IMR-90 (cell line): ENCODE measurements around the gene PRSS21. TPM values are rescaled to one million over a fixed set of nuclear protein-coding genes. Genes with fewer than 3 reads are reported as not detected.

Experiments used
- ATAC-seq: fragments of 200-7000 bp; cut with Tn5 transposase; 2 replicates; pipeline ENCODE4 v1.9.1; 2020; ENCODE audit warnings: low read depth, mild to moderate bottlenecking, moderate library complexity
- BruUV-seq: library from RNA; stranded (reverse); fragments of 400-500 nt; replicated peaks from 2 replicates; lab custom pipeline; 2021; lab: Mats Ljungman, UMichigan
- CTCF ChIA-PET: fragments of 300-600 bp; formaldehyde crosslinking; extraction: SDS; loops from one replicate; lab custom pipeline; 2021; ENCODE audit warnings: antibody characterized with exemption; lab: Yijun Ruan, JAX
- POLR2A ChIA-PET: fragments of 300-600 bp; sonication (Branson Sonifier 250); formaldehyde crosslinking; loops from one replicate; lab custom pipeline; 2022; ENCODE audit warnings: antibody characterized with exemption; ENCODE audit not compliant: unreplicated experiment; lab: Charles Lee
- DNase-seq: peaks from one replicate; pipeline ENCODE4 v3.0.0; 2013
- H2AFZ ChIP-seq: replicated peaks from 2 replicates; pipeline ENCODE3; 2013; ENCODE audit warnings: low read length, mild to moderate bottlenecking; ENCODE audit not compliant: poor library complexity
- H2AK5ac ChIP-seq: 2 replicates; pipeline ENCODE4 v1.6.1; 2013; ENCODE audit warnings: low read depth, low read length, inconsistent platforms
- H2AK9ac ChIP-seq: replicated peaks from 2 replicates; pipeline ENCODE3; 2013; ENCODE audit warnings: mild to moderate bottlenecking, low read depth, low read length, moderate library complexity; ENCODE audit not compliant: poor library complexity
- H2BK120ac ChIP-seq: 2 replicates; pipeline ENCODE4 v1.6.1; 2013; ENCODE audit warnings: low read depth, low read length, inconsistent platforms
- H2BK15ac ChIP-seq: 3 replicates; pipeline ENCODE4 v1.6.1; 2013; ENCODE audit warnings: low read depth, low read length, inconsistent platforms
- H2BK20ac ChIP-seq: 2 replicates; pipeline ENCODE4 v1.6.1; 2013; ENCODE audit warnings: low read depth, mild to moderate bottlenecking, inconsistent platforms, low read length, moderate library complexity
- H2BK5ac ChIP-seq: 2 replicates; pipeline ENCODE4 v1.6.1; 2013; ENCODE audit warnings: mild to moderate bottlenecking, low read depth, low read length, inconsistent platforms; ENCODE audit not compliant: poor library complexity, severe bottlenecking
- H3K14ac ChIP-seq: replicated peaks from 2 replicates; pipeline ENCODE4 v1.6.1; 2013; ENCODE audit warnings: low read depth, low read length, inconsistent platforms
- H3K18ac ChIP-seq: 2 replicates; pipeline ENCODE4 v1.6.1; 2013; ENCODE audit warnings: low read depth, low read length, control low read depth
- H3K23ac ChIP-seq: 2 replicates; pipeline ENCODE4 v1.6.1; 2013; ENCODE audit warnings: low read depth, low read length, inconsistent platforms
- H3K27ac ChIP-seq: 2 replicates; pipeline ENCODE4 v1.5.1; 2013; ENCODE audit warnings: mild to moderate bottlenecking, control low read depth, low read length; ENCODE audit not compliant: insufficient read depth
- H3K27me3 ChIP-seq: 2 replicates; pipeline ENCODE4 v1.6.1; 2013; ENCODE audit warnings: low read length; ENCODE audit not compliant: control insufficient read depth, insufficient read depth
- H3K36me3 ChIP-seq: 2 replicates; pipeline ENCODE4 v1.6.1; 2013; ENCODE audit warnings: low read length, mixed read lengths; ENCODE audit not compliant: control insufficient read depth, insufficient read depth
- H3K4ac ChIP-seq: 2 replicates; pipeline ENCODE4 v1.6.1; 2013; ENCODE audit warnings: low read depth, low read length, inconsistent platforms
- H3K4me1 ChIP-seq: 2 replicates; pipeline ENCODE4 v1.6.1; 2013; ENCODE audit warnings: low read length, mixed read lengths; ENCODE audit not compliant: control insufficient read depth, insufficient read depth
- H3K4me2 ChIP-seq: 2 replicates; pipeline ENCODE4 v1.6.1; 2013; ENCODE audit warnings: low read depth, mild to moderate bottlenecking, control low read depth, low read length, moderate library complexity
- H3K4me3 ChIP-seq: 2 replicates; pipeline ENCODE4 v1.5.1; 2013; ENCODE audit warnings: low read depth, mild to moderate bottlenecking, control low read depth, low read length, moderate library complexity; ENCODE audit not compliant: insufficient read depth
- H3K56ac ChIP-seq: 2 replicates; pipeline ENCODE4 v1.6.1; 2013; ENCODE audit warnings: low read length, inconsistent platforms; ENCODE audit not compliant: insufficient read depth; ENCODE audit errors: extremely low read depth
- H3K79me1 ChIP-seq, 2 experiments: 2 replicates each; pipeline ENCODE4 v1.6.1; 2013; ENCODE audit warnings: low read length in 2 of 2, inconsistent platforms in 1 of 2, low read depth in 1 of 2
- H3K9ac ChIP-seq: 2 replicates; pipeline ENCODE4 v1.6.1; 2013; ENCODE audit warnings: low read depth, low read length, control low read depth
- H3K9me1 ChIP-seq: 2 replicates; pipeline ENCODE4 v1.6.1; 2013; ENCODE audit warnings: low read length, inconsistent platforms; ENCODE audit not compliant: insufficient read depth
- H3K9me3 ChIP-seq: 2 replicates; pipeline ENCODE4 v1.6.1; 2013; ENCODE audit warnings: low read length; ENCODE audit not compliant: control insufficient read depth, insufficient read depth
- H4K20me1 ChIP-seq: 2 replicates; pipeline ENCODE4 v1.6.1; 2013; ENCODE audit warnings: low read length, inconsistent platforms; ENCODE audit not compliant: insufficient read depth
- H4K5ac ChIP-seq: 2 replicates; pipeline ENCODE4 v1.6.1; 2013; ENCODE audit warnings: mild to moderate bottlenecking, low read depth, low read length, control low read depth
- H4K8ac ChIP-seq, 2 experiments: 2 replicates each; pipeline ENCODE4 v1.6.1; 2013; ENCODE audit warnings: low read depth in 2 of 2, low read length in 2 of 2, control low read depth in 1 of 2, inconsistent platforms in 1 of 2
- H4K91ac ChIP-seq: 2 replicates; pipeline ENCODE4 v1.6.1; 2013; ENCODE audit warnings: low read depth, low read length, inconsistent platforms; ENCODE audit not compliant: insufficient read depth
- BHLHE40 ChIP-seq: fragments of 150-350 bp; IDR thresholded peaks from 2 replicates; pipeline ENCODE4 v1.6.1; 2016; ENCODE audit warnings: mild to moderate bottlenecking, low read depth, low read length
- CEBPB ChIP-seq: IDR thresholded peaks from 2 replicates; pipeline ENCODE4 v1.6.1; 2012; ENCODE audit warnings: low read depth, low read length, improper control_type of control experiment
- CHD1 ChIP-seq: IDR thresholded peaks from 2 replicates; pipeline ENCODE4 v1.6.1; 2012; ENCODE audit warnings: low read depth, low read length, improper control_type of control experiment
- FOS ChIP-seq: fragments of 150-350 bp; IDR thresholded peaks from 2 replicates; pipeline ENCODE4 v1.6.1; 2016; ENCODE audit warnings: low read depth, low read length
- MAFK ChIP-seq: IDR thresholded peaks from 2 replicates; pipeline ENCODE4 v1.6.1; 2012; ENCODE audit warnings: low read depth, low read length, improper control_type of control experiment
- MAZ ChIP-seq: IDR thresholded peaks from 2 replicates; pipeline ENCODE4 v1.6.1; 2012; ENCODE audit warnings: low read depth, mild to moderate bottlenecking, low read length, improper control_type of control experiment, moderate library complexity, borderline replicate concordance
- MXI1 ChIP-seq: IDR thresholded peaks from 2 replicates; pipeline ENCODE4 v1.6.1; 2012; ENCODE audit warnings: low read depth, mild to moderate bottlenecking, low read length, moderate library complexity, borderline replicate concordance
- NFE2L2 ChIP-seq: fragments of 150-350 bp; IDR thresholded peaks from 2 replicates; pipeline ENCODE4 v1.6.1; 2016; ENCODE audit warnings: low read depth, mild to moderate bottlenecking, low read length
- POLR2A ChIP-seq: IDR thresholded peaks from 2 replicates; pipeline ENCODE4 v1.6.1; 2012; ENCODE audit warnings: mild to moderate bottlenecking, low read depth, low read length
- RAD21 ChIP-seq: IDR thresholded peaks from 2 replicates; pipeline ENCODE4 v1.6.1; 2012; ENCODE audit warnings: low read length, improper control_type of control experiment
- RCOR1 ChIP-seq: IDR thresholded peaks from 2 replicates; pipeline ENCODE4 v1.6.1; 2012; ENCODE audit warnings: mild to moderate bottlenecking, low read length, improper control_type of control experiment; ENCODE audit not compliant: insufficient replicate concordance
- RFX5 ChIP-seq: IDR thresholded peaks from 2 replicates; pipeline ENCODE4 v1.8.0; 2012; ENCODE audit warnings: low read depth, mild to moderate bottlenecking, low read length, moderate library complexity
- SMC3 ChIP-seq: fragments of 150-350 bp; IDR thresholded peaks from 2 replicates; pipeline ENCODE4 v1.6.1; 2016; ENCODE audit warnings: low read depth, mild to moderate bottlenecking, antibody characterized with exemption, low read length, moderate library complexity
- WGBS, 2 experiments: methylation state at CpG; one replicate each; pipeline versions ENCODE4 v1.1.5 to v1.1.7; 2013; ENCODE audit warnings: missing lambda C conversion rate in 2 of 2; ENCODE audit not compliant: insufficient read length in 1 of 2; ENCODE audit errors: extremely low coverage in 2 of 2; 5-methylcytosine and 5-hydroxymethylcytosine counted together
- dilution Hi-C: fragments of 300-500 bp; cut with HindIII; formaldehyde crosslinking; loops from one replicate; pipeline ENCODE4 v1.14.3; 2018; ENCODE audit warnings: low sequenced_read_pairs; ENCODE audit not compliant: unreplicated experiment
- in situ Hi-C: fragments of 300-500 bp; cut with MboI; formaldehyde crosslinking; loops from 3 replicates; pipeline ENCODE4 v1.14.3; 2019; ENCODE audit warnings: low sequenced_read_pairs, inconsistent platforms, mixed read lengths
- intact Hi-C: fragments of 100-400 bp; cut with micrococcal nuclease; formaldehyde crosslinking; loops from 2 replicates; pipeline ENCODE4 v1.10.0; 2022
- polyA plus RNA-seq, 3 experiments: library from polyadenylated mRNA; depleted of rRNA; stranded (reverse); fragments of >200 nt; gene quantifications; 2 replicates each; pipeline ENCODE4 v1.2.3, GENCODE V29; 2012; ENCODE audit warnings: low replicate concordance in 1 of 3
- total RNA-seq: library from RNA; depleted of rRNA; stranded (reverse); fragments of >200 nt; gene quantifications from 2 replicates; pipeline ENCODE4 v1.2.3, GENCODE V29; 2012
- TF ChIP-seq, protein P1 (sequence below): fragments of 150-350 bp; IDR thresholded peaks from 2 replicates; pipeline ENCODE4 v1.6.1; 2017; ENCODE audit warnings: mild to moderate bottlenecking, antibody characterized with exemption, low read length, low read depth
- TF ChIP-seq, protein P2 (sequence below): conservative IDR thresholded peaks from 2 replicates; pipeline ENCODE4 v1.5.1; 2012; ENCODE audit warnings: mild to moderate bottlenecking, low read depth, low read length, improper control_type of control experiment
- TF ChIP-seq, protein P3 (sequence below): fragments of 150-350 bp; IDR thresholded peaks from 2 replicates; pipeline ENCODE4 v1.6.1; 2016; ENCODE audit warnings: low read depth, mild to moderate bottlenecking, low read length, moderate library complexity, borderline replicate concordance

The PRSS21 gene
- total and polyA plus RNA-seq, 2 of the 4 experiments (the other 2 are of a cell fraction), result 0.21 TPM; not detected in 1

DNA sequence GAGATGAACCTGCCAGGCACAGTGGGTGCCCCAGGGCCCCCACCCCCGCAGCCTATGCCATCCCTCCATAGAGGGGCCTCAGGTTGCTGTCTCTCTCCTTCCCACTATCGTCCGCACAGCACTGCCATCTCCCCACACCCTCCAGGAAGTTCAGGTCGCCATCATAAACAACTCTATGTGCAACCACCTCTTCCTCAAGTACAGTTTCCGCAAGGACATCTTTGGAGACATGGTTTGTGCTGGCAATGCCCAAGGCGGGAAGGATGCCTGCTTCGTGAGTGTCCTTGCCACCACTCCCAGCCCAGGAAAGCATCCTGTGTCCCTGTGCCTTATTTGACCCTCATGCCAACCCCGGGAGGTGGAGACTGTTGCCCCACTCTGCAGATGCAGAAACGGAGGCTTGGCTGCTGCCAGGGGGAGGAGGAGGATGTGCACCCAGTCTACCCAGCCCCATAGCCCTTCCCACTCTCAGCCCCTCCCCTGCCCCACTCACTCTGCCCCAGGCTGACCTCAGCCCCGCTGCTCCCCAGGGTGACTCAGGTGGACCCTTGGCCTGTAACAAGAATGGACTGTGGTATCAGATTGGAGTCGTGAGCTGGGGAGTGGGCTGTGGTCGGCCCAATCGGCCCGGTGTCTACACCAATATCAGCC is 3.9 kb downstream of the PRSS21 start:
- no peaks in the 10 kb centered on the region for H3K9me3 ChIP-seq
- no peaks in the 10 kb centered on the region for H3K4me1 ChIP-seq
- H3K18ac ChIP-seq, result no peak overlapping the region
- H4K20me1 ChIP-seq, result no peaks in the 10 kb centered on the region
- H4K91ac ChIP-seq, result no peak overlapping the region
- ChIA-PET CTCF (no interaction called here), POLR2A (no interaction called here)
- no peak overlapping the region for H3K9ac ChIP-seq
- H3K27me3 ChIP-seq, result peaks cover 52% of the 10 kb centered on the region
- 70% methylated on average over 4 of the region's 14 CpGs; no CpG with 5 or more reads in 1 of the 2 experiments for WGBS, 2 experiments
- H3K4me3 ChIP-seq, result no peak overlapping the region
- no peak overlapping the region for H3K56ac ChIP-seq
- no peak overlapping the region for H3K4ac ChIP-seq
- TF ChIP-seq RCOR1 (no peak), MAFK (no peak), NFE2L2 (no peak), POLR2A (no peak), MXI1 (no peak), SMC3 (no peak), BHLHE40 (no peak), CEBPB (no peak), CHD1 (no peak), RAD21 (no peak), MAZ (no peak), RFX5 (no peak), FOS (no peak)
- TF ChIP-seq, protein P1, sequence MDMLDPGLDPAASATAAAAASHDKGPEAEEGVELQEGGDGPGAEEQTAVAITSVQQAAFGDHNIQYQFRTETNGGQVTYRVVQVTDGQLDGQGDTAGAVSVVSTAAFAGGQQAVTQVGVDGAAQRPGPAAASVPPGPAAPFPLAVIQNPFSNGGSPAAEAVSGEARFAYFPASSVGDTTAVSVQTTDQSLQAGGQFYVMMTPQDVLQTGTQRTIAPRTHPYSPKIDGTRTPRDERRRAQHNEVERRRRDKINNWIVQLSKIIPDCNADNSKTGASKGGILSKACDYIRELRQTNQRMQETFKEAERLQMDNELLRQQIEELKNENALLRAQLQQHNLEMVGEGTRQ, result no peak
- TF ChIP-seq, protein P2, sequence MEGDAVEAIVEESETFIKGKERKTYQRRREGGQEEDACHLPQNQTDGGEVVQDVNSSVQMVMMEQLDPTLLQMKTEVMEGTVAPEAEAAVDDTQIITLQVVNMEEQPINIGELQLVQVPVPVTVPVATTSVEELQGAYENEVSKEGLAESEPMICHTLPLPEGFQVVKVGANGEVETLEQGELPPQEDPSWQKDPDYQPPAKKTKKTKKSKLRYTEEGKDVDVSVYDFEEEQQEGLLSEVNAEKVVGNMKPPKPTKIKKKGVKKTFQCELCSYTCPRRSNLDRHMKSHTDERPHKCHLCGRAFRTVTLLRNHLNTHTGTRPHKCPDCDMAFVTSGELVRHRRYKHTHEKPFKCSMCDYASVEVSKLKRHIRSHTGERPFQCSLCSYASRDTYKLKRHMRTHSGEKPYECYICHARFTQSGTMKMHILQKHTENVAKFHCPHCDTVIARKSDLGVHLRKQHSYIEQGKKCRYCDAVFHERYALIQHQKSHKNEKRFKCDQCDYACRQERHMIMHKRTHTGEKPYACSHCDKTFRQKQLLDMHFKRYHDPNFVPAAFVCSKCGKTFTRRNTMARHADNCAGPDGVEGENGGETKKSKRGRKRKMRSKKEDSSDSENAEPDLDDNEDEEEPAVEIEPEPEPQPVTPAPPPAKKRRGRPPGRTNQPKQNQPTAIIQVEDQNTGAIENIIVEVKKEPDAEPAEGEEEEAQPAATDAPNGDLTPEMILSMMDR, result no peak
- TF ChIP-seq, protein P3, sequence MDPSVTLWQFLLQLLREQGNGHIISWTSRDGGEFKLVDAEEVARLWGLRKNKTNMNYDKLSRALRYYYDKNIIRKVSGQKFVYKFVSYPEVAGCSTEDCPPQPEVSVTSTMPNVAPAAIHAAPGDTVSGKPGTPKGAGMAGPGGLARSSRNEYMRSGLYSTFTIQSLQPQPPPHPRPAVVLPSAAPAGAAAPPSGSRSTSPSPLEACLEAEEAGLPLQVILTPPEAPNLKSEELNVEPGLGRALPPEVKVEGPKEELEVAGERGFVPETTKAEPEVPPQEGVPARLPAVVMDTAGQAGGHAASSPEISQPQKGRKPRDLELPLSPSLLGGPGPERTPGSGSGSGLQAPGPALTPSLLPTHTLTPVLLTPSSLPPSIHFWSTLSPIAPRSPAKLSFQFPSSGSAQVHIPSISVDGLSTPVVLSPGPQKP, result no peak
- ATAC-seq (no peak), DNase-seq (no peak)
- no peak overlapping the region for H3K14ac ChIP-seq
- no peak overlapping the region for H3K4me2 ChIP-seq
- dilution Hi-C loops (no loop called here), in situ Hi-C loops (no loop called here), intact Hi-C loops (no loop called here)
- BruUV-seq, result no TSS peak
- H2BK5ac ChIP-seq, result no peak overlapping the region
- no peak overlapping the region for H3K27ac ChIP-seq
- no peak overlapping the region for H4K5ac ChIP-seq
- no peak overlapping the region for H3K23ac ChIP-seq
- H2AFZ ChIP-seq, result no peak overlapping the region
- H4K8ac ChIP-seq, result no peak overlapping the region
- no peak overlapping the region for H2BK15ac ChIP-seq
- no peak overlapping the region for H2BK120ac ChIP-seq
- peak overlapping the region; percentile 33 for H2AK9ac ChIP-seq
- no peaks in the 10 kb centered on the region for H3K36me3 ChIP-seq
- H2BK20ac ChIP-seq, result no peak overlapping the region
- no peak overlapping the region for H2AK5ac ChIP-seq
- no peaks in the 10 kb centered on the region for H3K79me1 ChIP-seq
- no peaks in the 10 kb centered on the region for H3K9me1 ChIP-seq
